NAMALWA (cell line): ENCODE measurements around the gene CERS1.
"Not testable (repeated sequence)": the region's sequence is repeated elsewhere in the genome, so short reads cannot be mapped to it uniquely, and the experiment has no call there.

Source experiments
- DNase-seq: peaks from one replicate; pipeline ENCODE4 v3.0.0-alpha.2; 2015; ENCODE audit warnings: low spot score

CERS1 gene

DNA sequence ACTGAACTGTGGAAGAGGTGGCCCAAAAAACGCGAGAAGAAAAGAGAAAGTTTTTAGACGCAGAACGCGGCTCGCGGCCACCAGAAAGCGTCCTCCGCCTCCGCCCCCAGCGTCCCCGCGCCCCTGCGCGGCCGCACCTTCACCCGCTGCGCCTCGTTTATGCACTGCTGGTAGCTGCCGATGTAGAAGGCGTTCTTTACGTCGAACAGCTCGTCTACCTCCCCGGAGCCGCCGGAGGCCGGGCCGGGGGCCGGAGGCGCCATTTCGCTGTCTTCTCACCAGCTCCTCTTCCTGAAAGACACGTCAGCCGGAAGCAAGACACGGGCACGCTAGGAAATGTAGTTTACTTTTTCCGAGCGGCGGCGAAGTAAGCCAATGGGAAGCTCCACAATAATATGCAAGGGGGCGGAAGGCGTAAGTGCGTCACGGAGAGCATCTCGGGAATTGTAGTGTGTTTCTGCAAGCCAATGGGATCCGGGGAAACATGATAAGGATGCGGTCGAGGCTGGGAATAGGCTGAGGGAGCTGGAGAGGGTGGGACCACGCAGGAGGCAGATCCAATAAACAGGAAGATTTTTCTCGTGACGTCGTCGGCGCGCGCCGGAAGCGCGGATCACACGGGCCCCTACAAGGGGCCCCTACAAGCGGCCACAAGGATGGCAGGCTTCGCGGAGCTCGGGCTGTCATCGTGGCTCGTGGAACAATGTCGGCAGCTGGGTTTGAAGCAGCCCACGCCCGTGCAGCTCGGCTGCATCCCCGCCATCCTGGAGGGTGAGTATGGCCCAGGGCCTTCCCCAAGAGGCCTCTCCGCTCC is 23.3 kb upstream of the CERS1 start, which contains the start of the genes COPE and DDX49:
COPE (minus strand) TSS at position 302 of the 814 bp plus-strand sequence; CDS start at position 263, 39 bp downstream.
DDX49 (plus strand) TSS at position 630 of the 814 bp plus-strand sequence; CDS start at position 657, 27 bp downstream.
- peak; percentile 100 for DNase-seq

DNA sequence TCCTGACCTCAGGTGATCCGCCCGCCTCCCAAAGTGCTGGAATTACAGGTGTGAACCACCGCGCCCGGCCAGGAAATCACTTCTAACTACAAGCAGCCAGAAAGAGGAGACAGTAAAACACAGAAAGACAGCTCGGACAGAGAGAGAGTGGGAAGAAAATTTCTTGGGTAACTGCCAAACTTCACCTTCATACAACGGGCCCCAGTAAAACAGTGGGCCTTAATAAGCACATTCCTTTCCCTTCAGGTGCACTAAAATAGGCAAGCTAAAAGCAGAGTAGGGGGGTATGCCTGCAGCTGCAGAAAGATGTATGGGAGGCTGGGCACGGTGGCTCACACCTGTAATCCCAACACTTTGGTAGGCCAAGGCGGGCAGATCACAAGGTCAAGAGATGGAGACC is 21.6 kb upstream of the CERS1 start:
- not testable (repeated sequence) for DNase-seq

DNA sequence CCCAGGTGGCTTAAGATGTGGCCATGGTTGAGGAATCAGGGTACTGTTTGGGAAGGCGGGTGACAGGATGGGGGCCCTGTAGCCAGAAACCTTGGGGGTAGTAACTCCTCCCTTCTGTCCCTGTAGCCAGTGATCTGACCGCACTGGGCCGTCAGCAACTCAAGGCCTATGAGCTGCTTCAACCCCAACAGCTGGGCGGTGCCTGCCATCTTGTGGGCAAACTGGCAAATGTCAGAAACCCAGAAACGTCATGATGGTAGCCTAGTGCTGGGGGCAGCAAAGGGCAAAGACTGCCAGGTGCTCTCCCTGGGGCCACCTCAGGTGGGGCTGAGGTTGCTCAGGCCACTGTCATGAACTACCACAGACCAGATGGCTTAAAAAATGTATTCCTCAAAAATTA is 19.7 kb upstream of the CERS1 start:
- peak; percentile 75 for DNase-seq

DNA sequence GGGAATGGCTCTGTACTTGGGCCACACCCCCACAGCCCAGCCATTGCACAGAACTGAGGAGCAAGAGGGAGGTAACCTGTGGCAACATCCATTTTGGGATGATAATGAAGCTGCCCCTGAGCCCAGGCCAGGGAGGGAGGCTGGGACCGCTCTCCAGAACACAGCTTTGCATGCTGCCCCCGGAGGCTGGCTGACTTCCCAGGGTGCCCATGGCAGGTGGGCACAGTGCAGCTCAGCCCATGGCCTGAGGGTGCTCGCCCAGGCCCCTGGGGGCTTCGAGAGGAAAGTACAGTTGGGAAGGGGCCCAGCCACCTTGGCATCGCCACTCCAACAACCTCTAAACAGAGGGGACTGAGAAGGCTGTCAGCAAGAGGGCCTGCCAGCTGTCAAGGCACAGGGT is 17.5 kb upstream of the CERS1 start:
- no peak for DNase-seq

DNA sequence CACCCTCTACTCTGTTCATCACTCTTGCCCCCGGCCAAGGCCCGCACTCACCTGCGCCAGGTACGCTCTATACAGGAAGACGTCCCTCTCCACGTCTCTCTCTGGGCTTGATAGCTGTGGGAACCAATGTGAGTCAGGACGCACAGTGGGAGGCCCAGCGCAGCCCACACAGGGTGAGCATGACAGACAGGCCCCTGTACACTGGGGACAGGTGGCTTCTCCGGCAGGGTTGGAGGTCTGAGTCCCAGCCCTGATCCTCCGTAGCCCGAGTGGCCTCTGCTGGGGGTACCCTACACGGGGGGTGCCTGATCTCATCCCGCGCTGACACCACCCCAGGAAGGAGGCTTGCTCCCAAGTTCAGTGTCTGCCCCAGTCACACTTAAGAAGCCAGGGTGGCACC is 17.0 kb upstream of the CERS1 start:
- DNase-seq: no peak

DNA sequence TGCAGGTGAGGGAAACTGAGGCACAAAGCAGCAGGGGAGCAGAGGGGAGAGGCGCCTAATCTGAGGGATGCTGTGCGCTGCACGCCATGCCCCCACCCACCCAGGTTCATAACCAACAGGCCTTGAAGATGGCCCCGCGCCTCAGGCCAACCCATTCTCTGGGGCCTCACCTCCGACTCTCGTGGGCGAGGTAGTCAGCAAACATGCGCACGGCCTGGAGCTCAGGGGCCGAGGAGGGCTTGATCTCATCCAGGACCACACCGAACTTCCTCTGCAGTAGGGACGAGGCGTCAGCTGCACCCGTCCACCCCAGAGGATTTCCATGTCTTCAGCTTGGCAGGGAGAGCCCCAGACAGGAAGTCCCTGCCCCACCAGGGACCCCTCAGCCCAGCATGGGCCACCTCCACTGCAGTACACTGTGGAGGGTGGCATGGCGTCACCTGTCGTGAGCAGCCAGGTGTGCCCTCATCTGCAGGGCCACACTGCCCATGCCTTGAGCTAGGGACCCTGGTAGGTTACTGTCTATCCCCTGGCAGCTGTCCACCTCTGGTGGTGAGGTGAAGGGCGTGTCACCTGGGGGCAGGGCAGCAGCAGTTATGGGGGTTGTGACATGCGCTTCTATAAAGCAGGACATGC is 15.0 kb upstream of the CERS1 start:
- no peak for DNase-seq

DNA sequence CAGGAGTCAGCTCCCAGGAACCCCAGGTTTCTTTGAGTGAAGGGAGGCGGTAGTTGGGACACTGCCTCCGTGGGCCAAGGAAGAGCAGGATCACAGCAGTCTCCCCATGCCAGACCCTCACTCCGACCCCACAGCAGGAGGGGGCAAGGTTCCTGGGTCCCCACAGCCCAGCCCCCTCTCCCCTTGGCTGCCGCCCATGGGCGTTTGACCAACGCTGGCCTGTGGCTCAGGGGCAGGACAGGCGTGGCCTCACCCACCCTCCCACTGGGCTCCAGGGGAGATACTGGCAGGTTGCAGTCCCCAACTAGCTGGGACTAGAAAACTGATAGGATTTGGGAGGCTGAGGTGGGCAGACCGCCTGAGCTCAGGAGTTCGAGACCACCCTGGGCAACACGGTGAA is 14.1 kb upstream of the CERS1 start:
- DNase-seq: no peak

DNA sequence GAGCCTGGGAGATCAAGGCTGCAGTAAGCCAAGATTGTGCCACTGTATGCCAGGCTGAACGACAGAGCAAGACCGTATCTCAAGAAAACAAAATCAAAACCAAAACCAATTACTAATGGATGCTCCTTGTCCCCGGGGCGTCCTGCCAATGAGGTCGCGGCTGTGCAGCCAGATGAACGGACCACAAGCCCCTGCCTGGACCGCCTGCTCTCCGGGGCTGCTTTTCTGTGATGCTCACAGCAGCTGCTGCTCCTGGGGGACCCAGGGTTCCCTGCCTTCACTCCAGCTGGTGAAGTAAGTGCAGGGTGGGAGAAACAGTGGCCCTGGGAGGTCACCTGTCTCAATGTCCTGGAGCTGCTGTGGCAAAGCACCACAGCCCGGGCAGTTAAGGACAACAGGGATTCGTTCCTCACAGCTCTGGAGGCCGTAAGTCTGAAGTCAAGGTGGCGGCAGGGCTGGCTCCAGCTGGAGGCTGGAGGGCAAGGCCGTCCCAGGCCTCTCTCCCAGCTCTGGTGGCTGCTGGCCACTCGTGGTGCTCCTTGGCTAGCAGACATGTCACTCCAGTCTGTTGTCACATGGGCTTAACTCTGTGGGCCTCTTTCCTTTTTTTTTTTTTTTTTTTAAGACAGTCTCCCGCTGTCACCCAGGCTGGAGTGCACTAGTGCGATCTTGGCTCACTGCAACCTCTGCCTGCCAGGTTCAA is 13.1 kb upstream of the CERS1 start:
- DNase-seq: no peak

DNA sequence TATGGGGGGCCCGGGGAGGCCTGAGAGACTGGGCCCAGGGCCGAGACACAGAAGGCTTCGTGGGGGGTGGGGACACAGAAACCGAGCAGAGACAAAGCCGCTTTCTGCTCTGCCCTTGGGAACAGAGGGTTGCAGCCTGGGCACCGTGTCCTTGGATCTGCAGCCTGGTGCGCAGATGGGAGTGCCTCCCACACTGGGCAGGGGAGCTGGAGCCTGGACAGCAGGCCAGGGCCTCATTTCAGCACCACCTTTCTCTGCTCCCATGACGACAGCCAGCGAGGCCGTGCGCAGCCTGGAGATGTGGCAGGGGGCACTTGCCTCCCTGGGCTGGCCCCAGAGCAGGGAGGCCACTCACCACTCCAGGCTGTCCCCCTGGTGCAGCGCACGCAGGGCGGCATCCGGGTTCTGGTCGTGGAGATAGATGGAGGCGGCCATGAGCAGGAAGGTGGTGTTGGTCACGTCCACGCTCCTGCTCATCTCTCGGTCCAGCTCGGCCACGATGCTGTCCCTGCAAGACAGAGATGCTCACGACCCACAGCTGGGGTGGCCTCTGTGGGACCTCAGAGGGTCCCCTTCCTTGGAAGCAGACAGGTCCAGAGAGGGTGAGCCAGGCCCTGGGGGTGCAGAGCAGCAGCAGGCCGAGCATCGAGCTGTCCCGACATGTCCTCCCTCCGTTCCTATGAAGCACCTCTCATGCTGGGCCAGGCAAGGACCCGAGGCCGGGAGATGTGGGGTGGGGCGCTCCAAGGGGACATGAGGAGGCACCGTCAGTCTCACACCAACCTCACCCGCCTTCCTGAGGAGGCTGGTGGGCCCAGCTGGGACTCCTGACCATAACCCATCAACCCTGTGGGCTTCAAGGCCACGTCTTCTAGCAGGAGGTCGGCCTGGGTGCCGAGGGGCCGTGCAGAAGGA is 10.9 kb upstream of the CERS1 start:
- DNase-seq: no peak

DNA sequence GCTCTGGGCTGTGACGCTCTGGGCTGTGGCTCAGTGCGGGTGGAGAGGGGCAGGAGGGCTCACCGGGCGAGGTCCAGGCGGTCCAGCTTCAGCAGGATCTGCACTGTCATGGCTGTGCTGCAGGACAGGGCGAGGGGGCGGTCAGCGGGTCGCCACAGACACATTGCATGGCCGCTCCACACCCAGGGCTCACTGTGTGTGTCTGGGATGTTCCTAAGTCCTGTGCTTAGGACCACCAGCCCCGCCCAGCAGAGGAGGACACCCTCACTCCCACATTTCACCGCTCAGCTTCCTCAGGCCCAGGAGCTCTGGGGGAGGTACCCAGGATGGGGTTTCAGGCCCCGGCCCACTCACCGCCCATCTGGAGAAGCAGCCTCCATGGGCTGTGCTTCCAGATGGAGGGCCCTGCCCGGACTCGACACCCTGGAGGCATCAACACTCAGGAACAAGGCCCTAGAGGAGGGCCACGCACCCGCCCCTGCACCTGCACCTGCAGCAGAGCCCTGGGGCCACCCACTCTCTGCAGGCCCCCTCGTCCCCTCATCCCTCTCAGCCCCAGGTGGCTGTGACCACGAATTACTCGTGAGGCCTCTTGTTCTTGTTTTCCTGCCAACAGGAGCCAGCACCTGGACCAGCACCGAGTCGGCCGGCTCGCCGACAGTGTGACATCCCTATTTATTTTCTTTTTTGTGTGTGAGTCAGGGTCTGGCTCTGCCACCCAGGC is 9.7 kb upstream of the CERS1 start:
- peak; percentile 40 for DNase-seq

DNA sequence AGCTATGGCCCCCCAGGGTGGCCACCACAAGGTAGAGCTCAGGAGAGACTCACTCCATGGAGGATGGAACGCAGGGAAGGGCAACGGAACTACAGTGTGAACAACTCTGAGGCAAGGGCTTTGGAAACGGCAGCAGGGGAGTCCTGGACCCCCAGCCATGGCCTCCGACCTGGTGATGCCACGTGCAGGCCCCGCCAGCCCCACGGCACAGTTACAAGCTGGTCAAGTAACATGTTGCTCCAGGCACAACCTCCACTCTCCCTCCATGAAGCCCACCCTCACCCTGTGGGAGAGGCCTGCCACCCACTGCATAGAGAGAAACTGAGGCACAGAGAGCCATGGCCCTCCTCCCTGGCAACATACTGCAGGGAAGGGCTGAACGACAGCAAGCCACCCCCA is 9.1 kb upstream of the CERS1 start:
- no peak for DNase-seq

DNA sequence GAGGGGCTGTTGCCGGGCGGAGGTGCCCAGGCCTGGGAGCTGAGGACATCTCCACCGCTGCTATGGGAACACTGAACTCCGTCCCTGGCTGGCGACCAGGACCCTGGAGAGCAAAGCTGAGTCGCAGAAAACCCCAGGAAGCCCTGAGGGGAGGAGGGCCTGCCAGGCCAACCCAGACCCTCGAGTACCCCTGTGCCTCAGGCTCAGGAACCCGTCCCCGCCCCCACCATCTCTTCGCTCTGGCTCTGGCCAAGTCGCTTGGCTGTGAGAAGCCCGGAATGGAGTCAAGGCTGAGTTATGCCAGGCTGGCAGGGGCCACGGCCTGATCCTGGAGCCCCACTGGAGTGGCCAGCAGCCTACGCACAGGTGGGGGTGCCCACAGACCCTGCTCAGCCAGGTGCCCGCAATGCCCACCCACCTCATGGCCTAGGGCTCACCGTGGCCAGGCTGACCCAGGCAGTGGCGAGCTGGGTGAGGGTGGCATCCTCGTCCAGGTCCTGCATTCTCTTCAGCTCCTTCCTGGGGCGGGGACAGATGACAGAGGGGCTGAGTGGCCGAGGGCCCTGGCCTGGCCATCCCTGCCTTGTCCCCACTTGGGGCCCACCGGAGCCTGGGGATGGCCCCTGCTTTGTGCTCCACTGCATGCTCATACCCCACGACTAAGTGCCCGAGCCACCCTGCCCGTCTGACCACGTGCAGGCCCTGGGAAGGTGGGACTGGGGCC is 8.5 kb upstream of the CERS1 start:
- DNase-seq: no peak

DNA sequence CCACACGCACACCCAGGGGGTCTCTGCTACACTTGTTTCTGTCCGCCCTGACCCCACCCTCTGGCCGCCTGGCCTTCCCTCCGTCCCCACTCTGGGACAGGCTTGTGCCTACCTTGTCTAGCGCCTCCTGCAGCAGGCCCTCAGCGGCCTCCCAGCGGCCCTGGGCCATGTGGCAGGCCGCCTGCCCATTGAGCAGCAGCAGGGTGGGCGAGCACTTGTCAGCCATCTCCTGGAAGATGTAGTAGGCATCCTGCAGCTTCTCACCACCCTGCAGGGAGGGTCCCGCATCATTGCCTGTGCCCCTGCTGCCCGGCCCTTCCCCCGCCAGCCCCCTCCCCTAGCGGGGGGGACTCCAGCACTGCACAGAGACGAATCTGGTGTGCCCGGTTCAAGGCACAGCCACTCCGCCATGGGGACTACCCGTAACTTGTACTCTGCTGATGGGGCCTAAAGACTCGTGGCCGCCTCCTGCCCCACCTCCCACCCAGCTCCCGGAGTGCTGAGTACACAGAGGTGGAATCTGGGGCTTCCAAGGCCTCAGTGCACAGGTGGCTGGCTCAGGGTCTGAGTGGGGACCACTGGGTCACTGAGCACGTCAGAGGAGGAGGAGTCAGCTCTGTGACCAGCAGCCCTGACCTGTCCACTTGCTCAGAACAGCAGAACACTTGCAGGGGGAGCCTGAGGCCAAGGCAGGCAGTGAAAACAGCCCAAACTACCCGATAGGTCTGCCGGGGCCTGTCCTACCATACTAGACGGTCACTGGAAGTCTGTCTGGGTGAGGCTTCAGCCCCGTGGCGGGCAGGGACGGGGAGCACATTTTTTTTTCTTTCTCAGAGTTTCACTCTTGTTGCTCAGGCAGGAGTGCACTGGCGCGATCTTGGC is 7.4 kb upstream of the CERS1 start:
- DNase-seq: no peak

DNA sequence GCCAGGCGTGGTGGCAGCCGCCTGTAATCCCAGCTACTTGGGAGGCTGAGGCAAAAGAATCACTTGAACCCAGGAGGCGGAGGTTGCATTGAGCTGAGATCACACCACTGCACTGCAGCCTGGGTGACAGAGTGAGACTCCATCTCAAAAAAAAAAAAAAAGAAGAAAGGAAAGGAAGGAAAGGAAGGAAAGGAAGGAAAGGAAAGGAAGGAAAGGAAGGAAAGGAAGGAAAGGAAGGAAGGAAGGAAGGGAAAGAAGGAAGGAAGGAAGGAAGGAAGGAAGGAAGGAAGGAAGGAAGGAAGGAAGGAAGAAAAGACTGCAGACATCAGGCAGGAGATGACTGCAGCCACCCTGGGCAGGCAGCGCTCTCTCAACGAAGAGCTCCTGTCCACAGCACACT is 6.6 kb upstream of the CERS1 start:
- not testable (repeated sequence) for DNase-seq

DNA sequence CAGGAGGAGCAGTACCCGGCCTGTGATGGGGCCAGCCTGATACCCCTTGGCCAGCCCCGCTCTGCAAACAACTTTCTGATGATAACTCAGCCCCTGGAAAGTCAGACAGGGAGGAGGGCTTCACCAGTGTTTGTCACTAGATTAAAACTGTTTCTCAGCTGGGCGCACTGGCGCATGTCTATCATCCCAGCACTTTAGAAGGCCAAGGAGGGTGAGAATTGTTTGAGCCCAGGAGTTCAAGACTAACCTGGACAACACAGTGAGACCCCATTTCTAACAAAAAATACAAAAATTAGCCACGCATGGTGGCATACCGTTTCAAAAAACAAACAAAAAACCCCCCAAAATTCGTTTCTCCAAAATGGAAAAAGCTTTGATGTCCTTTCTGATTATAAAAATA is 5.5 kb upstream of the CERS1 start:
- DNase-seq: no peak

DNA sequence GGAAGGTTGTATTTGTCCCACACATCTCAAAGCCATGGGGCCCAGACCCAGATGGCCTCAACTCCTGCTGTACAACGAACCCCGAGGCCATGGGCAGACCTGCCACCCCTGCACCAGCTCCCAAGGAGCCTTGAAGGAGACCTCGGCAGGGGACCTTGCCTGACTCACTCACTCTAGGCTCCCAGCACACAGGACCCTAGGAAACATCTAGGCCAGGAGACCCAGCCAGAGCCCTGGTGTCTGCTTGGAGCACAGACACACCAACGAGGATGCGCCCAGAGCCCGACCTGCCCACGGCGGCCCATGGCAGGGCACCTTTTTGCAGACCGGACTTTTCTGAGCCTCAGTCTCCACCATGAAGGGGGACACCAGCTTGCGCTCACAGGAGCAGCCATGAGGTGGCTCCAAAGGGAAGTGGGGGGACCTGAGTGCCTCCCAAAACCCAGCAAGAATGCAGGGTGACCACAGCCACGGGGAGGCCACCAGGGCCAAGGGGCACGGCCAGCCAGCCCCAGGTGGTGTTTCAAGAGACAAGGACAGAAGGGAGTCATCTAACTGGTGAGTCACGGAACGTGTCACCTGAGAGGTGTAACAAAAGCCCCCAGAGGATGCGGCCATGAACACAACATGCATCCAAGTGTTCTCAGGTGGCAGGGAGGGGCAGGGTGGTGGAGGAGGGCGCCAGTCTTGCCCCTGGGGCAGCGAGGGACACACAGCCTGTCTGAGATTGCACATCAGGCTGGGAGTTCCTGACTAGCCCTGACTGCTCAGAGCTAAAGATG is 4.9 kb upstream of the CERS1 start:
- DNase-seq: no peak

DNA sequence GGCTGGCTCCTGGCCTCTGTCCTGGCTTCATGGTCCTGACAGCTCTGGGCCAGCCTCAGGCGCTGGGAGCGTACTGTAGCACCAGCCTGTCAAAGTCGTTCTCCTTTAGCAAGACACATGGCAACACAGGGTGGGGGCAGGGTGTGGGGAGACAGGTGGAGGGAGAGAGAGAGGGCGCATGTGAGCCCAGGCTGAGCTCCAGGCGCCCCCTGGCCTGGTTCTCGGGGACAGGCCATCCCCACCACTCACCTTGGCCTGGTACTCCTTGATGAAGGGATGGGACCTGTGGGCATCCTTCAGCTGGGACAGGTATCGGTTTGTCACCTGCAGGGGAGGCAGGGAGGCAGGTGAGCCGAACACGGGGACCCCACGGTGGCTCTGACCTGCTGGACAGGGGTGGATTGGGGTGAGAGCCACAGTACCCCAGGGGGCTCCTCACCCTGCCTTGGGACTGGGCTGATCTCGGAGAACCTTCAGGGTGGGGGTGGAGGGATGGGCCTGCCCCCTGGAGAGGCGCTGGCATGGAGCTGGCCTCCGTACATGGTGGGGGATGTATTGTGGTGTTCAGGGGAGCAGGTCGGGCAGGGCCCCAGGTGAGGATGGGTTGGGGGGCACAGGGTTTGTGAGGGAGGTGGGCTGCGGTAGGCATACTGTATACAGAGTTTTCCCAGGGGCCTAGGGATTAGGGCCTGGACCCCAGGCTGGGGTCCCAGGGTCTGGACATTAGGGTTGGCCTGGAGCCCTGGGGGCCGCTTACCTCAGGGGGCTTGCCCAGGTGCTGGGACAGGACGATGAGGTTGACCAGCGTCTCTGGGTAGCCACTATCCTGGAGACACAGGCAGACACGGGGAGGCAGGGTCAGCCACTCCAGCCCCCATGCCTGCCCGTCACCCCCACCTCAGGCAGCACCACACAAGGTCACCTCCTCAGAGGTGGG is 3.9 kb upstream of the CERS1 start:
- DNase-seq: no peak
